Liver (tissue), 9 donors: Measurements from ENCODE around the gene TNNI3. TPM values are rescaled to one million over a fixed set of nuclear protein-coding genes. Genes with fewer than 3 reads are reported as not detected.

ENCODE experiments used
- DNase-seq: peaks from one replicate; pipeline ENCODE4 v3.0.0-alpha.2; 2017; ENCODE audit warnings: low spot score
- H3K27ac ChIP-seq, 2 donors: one replicate each; pipeline ENCODE4 v1.7.0; 2013; ENCODE audit warnings: inconsistent platforms in 2 of 2, low read length in 2 of 2, control low read depth in 1 of 2, low read depth in 1 of 2, mild to moderate bottlenecking in 1 of 2
- H3K27me3 ChIP-seq, 4 donors: one replicate each; pipeline versions ENCODE4 v1.6.1 to v1.7.0; 2013; ENCODE audit warnings: low read length in 3 of 4, inconsistent platforms in 1 of 4, mild to moderate bottlenecking in 1 of 4, moderate library complexity in 1 of 4; ENCODE audit not compliant: control insufficient read depth in 4 of 4, insufficient read depth in 4 of 4
- H3K36me3 ChIP-seq, 4 donors: one replicate each; pipeline versions ENCODE4 v1.6.1 to v1.7.0; 2013; ENCODE audit warnings: low read length in 3 of 4, mild to moderate bottlenecking in 3 of 4, low read depth in 1 of 4, moderate library complexity in 1 of 4; ENCODE audit not compliant: control insufficient read depth in 4 of 4, insufficient read depth in 3 of 4
- H3K4me1 ChIP-seq, 4 donors: one replicate each; pipeline versions ENCODE4 v1.6.1 to v1.7.0; 2013; ENCODE audit warnings: low read length in 3 of 4, mild to moderate bottlenecking in 3 of 4, moderate library complexity in 1 of 4; ENCODE audit not compliant: control insufficient read depth in 4 of 4, insufficient read depth in 4 of 4
- H3K4me3 ChIP-seq, 3 donors: one replicate each; pipeline versions ENCODE4 v1.6.1 to v1.7.0; 2013; ENCODE audit warnings: low read length in 3 of 3, control low read depth in 1 of 3, low read depth in 1 of 3, mild to moderate bottlenecking in 1 of 3
- H3K9ac ChIP-seq, 2 donors: one replicate each; pipeline ENCODE4 v1.7.0; 2013; ENCODE audit warnings: low read length in 2 of 2, mild to moderate bottlenecking in 2 of 2, moderate library complexity in 2 of 2, control low read depth in 1 of 2, low read depth in 1 of 2
- H3K9me3 ChIP-seq, 4 donors: one replicate each; pipeline versions ENCODE4 v1.6.1 to v1.7.0; 2013; ENCODE audit warnings: low read length in 3 of 4; ENCODE audit not compliant: control insufficient read depth in 4 of 4
- EGR1 ChIP-seq, 2 donors: IDR thresholded peaks; 2 replicates each; pipeline ENCODE4 v1.6.1; 2016 to 2018; ENCODE audit warnings: antibody characterized with exemption in 2 of 2, low read depth in 2 of 2
- FOXA1 ChIP-seq: IDR thresholded peaks from 2 replicates; pipeline ENCODE4 v1.6.1; 2016; ENCODE audit warnings: antibody characterized with exemption
- FOXA2 ChIP-seq: IDR thresholded peaks from 2 replicates; pipeline ENCODE4 v1.6.1; 2016; ENCODE audit warnings: antibody characterized with exemption
- GABPA ChIP-seq, 2 donors: IDR thresholded peaks in 1 of 2; conservative IDR thresholded peaks in 1 of 2; 2 replicates each; pipeline ENCODE4 v1.6.1; 2016; ENCODE audit warnings: antibody characterized with exemption in 2 of 2, mild to moderate bottlenecking in 1 of 2, moderate library complexity in 1 of 2
- HNF4A ChIP-seq, 2 donors: conservative IDR thresholded peaks; 2 replicates each; pipeline ENCODE4 v1.6.1; 2016; ENCODE audit warnings: antibody characterized with exemption in 2 of 2, mild to moderate bottlenecking in 2 of 2
- JUND ChIP-seq, 2 donors: IDR thresholded peaks; 2 replicates each; pipeline ENCODE4 v1.6.1; 2016; ENCODE audit warnings: antibody characterized with exemption in 2 of 2
- MAX ChIP-seq: IDR thresholded peaks from 2 replicates; pipeline ENCODE4 v1.6.1; 2016; ENCODE audit warnings: antibody characterized with exemption
- NR2F2 ChIP-seq: IDR thresholded peaks from 2 replicates; pipeline ENCODE4 v1.6.1; 2016; ENCODE audit warnings: antibody characterized with exemption
- RAD21 ChIP-seq, 2 donors: IDR thresholded peaks; 2 replicates each; pipeline ENCODE4 v1.6.1; 2016; ENCODE audit warnings: antibody characterized with exemption in 2 of 2, mild to moderate bottlenecking in 2 of 2
- RXRA ChIP-seq, 2 donors: IDR thresholded peaks; 2 replicates each; pipeline ENCODE4 v1.6.1; 2017 to 2018; ENCODE audit warnings: antibody characterized with exemption in 2 of 2, mild to moderate bottlenecking in 1 of 2
- SP1 ChIP-seq: IDR thresholded peaks from 2 replicates; pipeline ENCODE4 v1.6.1; 2018; ENCODE audit warnings: antibody characterized with exemption, mild to moderate bottlenecking
- TAF1 ChIP-seq: conservative IDR thresholded peaks from 2 replicates; pipeline ENCODE4 v1.6.1; 2016; ENCODE audit warnings: antibody characterized with exemption, mild to moderate bottlenecking
- ZBTB33 ChIP-seq: IDR thresholded peaks from 2 replicates; pipeline ENCODE4 v1.6.1; 2016; ENCODE audit warnings: antibody characterized with exemption
- WGBS: extraction: QIAGEN DNeasy Blood & Tissue Kit; methylation state at CpG from one replicate; pipeline ENCODE4 v1.1.7; 2013; 5-methylcytosine and 5-hydroxymethylcytosine counted together
- polyA plus RNA-seq, 2 donors: library from polyadenylated mRNA; stranded (reverse) in 1 of 2; unstranded in 1 of 2; fragments of 200-250 nt in 1 of 2; fragments of >200 nt in 1 of 2; fragmentation: Nextera tagmentation in 1 of 2; extraction: Ambion mirVana in 1 of 2; gene quantifications; one replicate each; pipeline versions ENCODE4 v1.2.1 to v1.2.3, GENCODE V29; 2013 to 2015
- total RNA-seq, 2 donors: library from RNA; depleted of rRNA; stranded (reverse); fragments of >200 nt; gene quantifications; one replicate each; pipeline ENCODE4 v1.2.3, GENCODE V29; 2014
- TF ChIP-seq, protein P1 (sequence below): IDR thresholded peaks from 2 replicates; pipeline ENCODE4 v1.6.1; 2016; ENCODE audit warnings: antibody characterized with exemption, mild to moderate bottlenecking
- donor health status: healthy.
- donor health status: healthy.
- donor health status: healthy.
- donor health status: healthy.
- donor health status: healthy.

TNNI3 gene
- total and polyA plus RNA-seq, 4 donors: not detected

DNA sequence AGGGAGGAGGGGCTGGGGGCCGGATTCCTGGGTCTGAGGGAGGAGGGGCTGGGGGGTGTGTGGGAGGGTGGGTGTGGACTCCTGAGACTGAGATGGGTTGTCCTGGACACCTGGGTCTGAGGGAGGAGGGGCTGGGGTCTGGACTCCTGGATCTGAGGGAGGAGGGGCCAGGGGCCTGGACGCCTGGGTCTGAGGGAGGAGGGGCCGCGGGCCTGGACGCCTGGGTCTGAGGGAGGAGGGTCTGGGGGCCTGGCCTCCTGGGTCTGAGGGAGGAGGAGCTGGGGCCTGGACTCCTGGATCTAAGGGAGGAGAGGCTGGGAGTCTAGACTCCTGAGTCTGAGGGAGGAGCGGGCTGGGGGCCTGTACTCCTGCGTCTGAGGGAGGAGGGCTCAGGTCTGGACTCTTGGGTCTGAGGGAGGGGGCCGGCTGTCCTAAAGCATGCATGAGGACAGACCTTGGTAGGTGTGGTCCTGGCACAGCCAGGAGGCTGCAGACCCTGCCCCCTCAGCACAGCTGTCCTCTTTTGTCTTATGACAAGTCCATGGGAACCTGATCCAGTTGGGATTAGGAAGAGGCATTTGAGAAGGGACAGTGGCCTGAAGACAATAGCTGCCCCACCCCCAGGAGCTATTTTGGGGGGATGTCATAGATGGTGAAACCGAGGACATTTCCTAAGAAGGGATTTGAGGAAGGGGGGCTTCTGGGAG lies 9.8 kb downstream of the TNNI3 start:
- Histone ChIP-seq H3K4me3 (no peak overlapping the region), H3K9me3 (no peaks in the 10 kb centered on the region), H3K27ac (no peak overlapping the region), H3K27me3 (peaks cover 0 to 7% (median 3%) of the 10 kb centered on the region in 4 donors), H3K4me1 (peaks cover 0 to 3% (median 0%) of the 10 kb centered on the region in 4 donors), H3K36me3 (no peaks in the 10 kb centered on the region), H3K9ac (no peak overlapping the region)
- DNase-seq: no peak
- 33% methylated on average over 9 of the region's 9 CpGs for WGBS
- TF ChIP-seq HNF4A (conservative IDR thresholded peaks at IDR 0.05) (no peak), RXRA (IDR thresholded peaks at IDR 0.05) (no peak), MAX (no peak), ZBTB33 (no peak), JUND (IDR thresholded peaks at IDR 0.05) (no peak), GABPA (IDR thresholded peaks at IDR 0.05 in 1 of 2, conservative IDR thresholded peaks at IDR 0.05 in 1 of 2) (no peak), SP1 (no peak), EGR1 (IDR thresholded peaks at IDR 0.05; ENCODE audit: low read depth in 2 of 2) (no peak), FOXA2 (no peak), TAF1 (no peak), FOXA1 (no peak), NR2F2 (no peak), RAD21 (IDR thresholded peaks at IDR 0.05) (no peak)
- TF ChIP-seq, protein P1, sequence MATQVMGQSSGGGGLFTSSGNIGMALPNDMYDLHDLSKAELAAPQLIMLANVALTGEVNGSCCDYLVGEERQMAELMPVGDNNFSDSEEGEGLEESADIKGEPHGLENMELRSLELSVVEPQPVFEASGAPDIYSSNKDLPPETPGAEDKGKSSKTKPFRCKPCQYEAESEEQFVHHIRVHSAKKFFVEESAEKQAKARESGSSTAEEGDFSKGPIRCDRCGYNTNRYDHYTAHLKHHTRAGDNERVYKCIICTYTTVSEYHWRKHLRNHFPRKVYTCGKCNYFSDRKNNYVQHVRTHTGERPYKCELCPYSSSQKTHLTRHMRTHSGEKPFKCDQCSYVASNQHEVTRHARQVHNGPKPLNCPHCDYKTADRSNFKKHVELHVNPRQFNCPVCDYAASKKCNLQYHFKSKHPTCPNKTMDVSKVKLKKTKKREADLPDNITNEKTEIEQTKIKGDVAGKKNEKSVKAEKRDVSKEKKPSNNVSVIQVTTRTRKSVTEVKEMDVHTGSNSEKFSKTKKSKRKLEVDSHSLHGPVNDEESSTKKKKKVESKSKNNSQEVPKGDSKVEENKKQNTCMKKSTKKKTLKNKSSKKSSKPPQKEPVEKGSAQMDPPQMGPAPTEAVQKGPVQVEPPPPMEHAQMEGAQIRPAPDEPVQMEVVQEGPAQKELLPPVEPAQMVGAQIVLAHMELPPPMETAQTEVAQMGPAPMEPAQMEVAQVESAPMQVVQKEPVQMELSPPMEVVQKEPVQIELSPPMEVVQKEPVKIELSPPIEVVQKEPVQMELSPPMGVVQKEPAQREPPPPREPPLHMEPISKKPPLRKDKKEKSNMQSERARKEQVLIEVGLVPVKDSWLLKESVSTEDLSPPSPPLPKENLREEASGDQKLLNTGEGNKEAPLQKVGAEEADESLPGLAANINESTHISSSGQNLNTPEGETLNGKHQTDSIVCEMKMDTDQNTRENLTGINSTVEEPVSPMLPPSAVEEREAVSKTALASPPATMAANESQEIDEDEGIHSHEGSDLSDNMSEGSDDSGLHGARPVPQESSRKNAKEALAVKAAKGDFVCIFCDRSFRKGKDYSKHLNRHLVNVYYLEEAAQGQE: no peak

DNA sequence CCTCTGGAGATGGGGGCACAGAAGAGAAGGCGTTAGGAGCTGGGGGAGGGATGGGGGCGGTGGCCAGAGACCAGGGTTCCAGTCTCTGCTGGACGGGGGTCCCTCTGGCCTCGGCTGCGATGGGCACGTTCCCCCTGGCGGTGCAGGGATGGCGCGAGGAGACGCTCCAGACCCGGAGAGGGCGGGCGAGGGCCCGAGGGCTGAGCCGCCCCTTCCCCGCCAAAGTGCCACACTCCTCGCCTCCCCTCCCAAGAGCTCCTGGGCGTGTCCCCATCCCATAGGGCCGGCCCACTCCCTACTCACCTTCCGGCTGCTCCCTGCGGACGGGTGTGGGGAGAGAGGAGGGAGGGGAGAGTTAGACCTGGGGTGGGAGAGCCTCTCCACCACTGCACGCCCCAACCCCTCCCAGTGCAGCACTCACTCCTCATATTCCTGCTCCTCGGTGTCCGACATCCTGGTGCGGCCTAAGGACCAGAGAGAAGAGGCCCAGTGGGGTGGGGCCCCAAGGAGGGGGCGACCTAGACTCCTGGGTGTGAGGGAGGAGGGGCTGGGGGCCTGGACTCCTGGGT lies 10.7 kb downstream of the TNNI3 start:
- H3K36me3 ChIP-seq: no peaks in the 10 kb centered on the region
- H3K9me3 ChIP-seq: no peaks in the 10 kb centered on the region
- TF ChIP-seq RXRA (IDR thresholded peaks at IDR 0.05): no peak
- peaks cover 0 to 7% (median 3%) of the 10 kb centered on the region in 4 donors for H3K27me3 ChIP-seq
- H3K4me1 ChIP-seq: peaks cover 0 to 3% (median 0%) of the 10 kb centered on the region in 4 donors
- no peak for DNase-seq
- no peak overlapping the region for H3K9ac ChIP-seq
- no peak overlapping the region for H3K27ac ChIP-seq
- WGBS: 4% methylated on average over 27 of the region's 27 CpGs
- H3K4me3 ChIP-seq: no peak overlapping the region
